Stimulated activated CD4-positive, alpha-beta T cell treated with anti-CD3 and anti-CD28 coated beads, TNF-alpha, amount 100 ng/mL, for 4 hours (primary cell): Measurements from ENCODE around the gene WWTR1.

Source experiments
- DNase-seq, 3 experiments: peaks; one replicate each; pipeline ENCODE4 v3.0.0-alpha.2; 2020; ENCODE audit warnings: low read depth in 3 of 3

Gene WWTR1

GRCh38 chr3:149567381-149567780, 90.4 kb downstream of the WWTR1 start:
- no peak for DNase-seq

- no peak for DNase-seq
Measured at GRCh38 chr3:149566292-149566975, 91.4 kb downstream of the WWTR1 start.

GRCh38 chr3:149564079-149564478, 93.7 kb downstream of the WWTR1 start:
- no peak for DNase-seq

- no peak for DNase-seq
Measured at GRCh38 chr3:149563114-149563513, 94.7 kb downstream of the WWTR1 start.

- DNase-seq = no peak
Measured at GRCh38 chr3:149560617-149561016, 97.2 kb downstream of the WWTR1 start.

GRCh38 chr3:149560001-149560400, 97.8 kb downstream of the WWTR1 start:
- no peak for DNase-seq

- DNase-seq = no peak
Measured at GRCh38 chr3:149559525-149559924, 98.3 kb downstream of the WWTR1 start.

- no peak for DNase-seq
Measured at GRCh38 chr3:149555927-149556326, 101.9 kb downstream of the WWTR1 start.

GRCh38 chr3:149554826-149555225, 103.0 kb downstream of the WWTR1 start:
- DNase-seq = no peak

GRCh38 chr3:149553781-149554451, 103.9 kb downstream of the WWTR1 start:
- no peak for DNase-seq

- no peak for DNase-seq
Measured at GRCh38 chr3:149552700-149553099, 105.1 kb downstream of the WWTR1 start.

GRCh38 chr3:149551500-149551899, 106.3 kb downstream of the WWTR1 start:
- DNase-seq = no peak

GRCh38 chr3:149548669-149549065, 109.2 kb downstream of the WWTR1 start:
- DNase-seq = no peak

GRCh38 chr3:149547954-149548668, 109.7 kb downstream of the WWTR1 start:
- DNase-seq = no peak

- DNase-seq = no peak
Measured at GRCh38 chr3:149547413-149547812, 110.4 kb downstream of the WWTR1 start.

- no peak for DNase-seq
Measured at GRCh38 chr3:149545049-149545448, 112.8 kb downstream of the WWTR1 start.

GRCh38 chr3:149542375-149543312, 115.2 kb downstream of the WWTR1 start:
- no peak for DNase-seq

- no peak for DNase-seq
Measured at GRCh38 chr3:149541091-149541491, 116.7 kb downstream of the WWTR1 start.

GRCh38 chr3:149538371-149538770, 119.5 kb downstream of the WWTR1 start:
- no peak for DNase-seq

GRCh38 chr3:149536429-149536828, 121.4 kb downstream of the WWTR1 start:
- no peak for DNase-seq

GRCh38 chr3:149535333-149535685, 122.5 kb downstream of the WWTR1 start:
- no peak for DNase-seq
